HCT116 (cell line): ENCODE results near the gene RFTN1. TPM values are rescaled to one million over a fixed set of nuclear protein-coding genes. Genes with fewer than 3 reads are reported as not detected.

Source experiments
- ATAC-seq: fragments of 200-7000 bp; cut with Tn5 transposase; 2 replicates; pipeline ENCODE4 v1.9.1; 2020; ENCODE audit warnings: mild to moderate bottlenecking, moderate library complexity
- BruUV-seq: library from RNA; stranded (reverse); fragments of 400-500 nt; replicated peaks from 2 replicates; lab custom pipeline; 2021; lab: Mats Ljungman, UMichigan
- CTCF ChIA-PET: fragments of 300-600 bp; sonication (Branson Sonifier 250); formaldehyde crosslinking; loops from one replicate; lab custom pipeline; 2021; ENCODE audit warnings: antibody characterized with exemption; lab: Charles Lee
- POLR2A ChIA-PET: fragments of 300-600, 350-600 bp; sonication (Branson Sonifier 250); formaldehyde crosslinking; loops from one replicate; lab custom pipeline; 2021; ENCODE audit warnings: antibody characterized with exemption; lab: Charles Lee
- RAD21 ChIA-PET, 2 experiments: fragments of 300-600 bp; sonication (Branson Sonifier 250); formaldehyde crosslinking; loops; one replicate each; lab custom pipeline; 2023; ENCODE audit warnings: low total read pairs in 2 of 2; ENCODE audit not compliant: uncharacterized antibody in 2 of 2, unreplicated experiment in 2 of 2, low non-redundant PET in 1 of 2; lab: Charles Lee
- DNase-seq: peaks from one replicate; pipeline ENCODE4 v3.0.0-alpha.2; 2010; ENCODE audit warnings: low read depth, low spot score
- H2AFZ ChIP-seq: fragments of 200-600 bp; shearing (Covaris generic), sonication (generic); 2 replicates; pipeline ENCODE4 v1.6.1; 2017; ENCODE audit warnings: low read depth, mixed run types, mixed read lengths, antibody characterized with exemption, low read length; ENCODE audit not compliant: poor library complexity, severe bottlenecking
- H3K27ac ChIP-seq: 2 replicates; pipeline ENCODE4 v1.5.1; 2012; ENCODE audit warnings: low read depth, low read length
- H3K27me3 ChIP-seq: fragments of 200-600 bp; sonication (generic); 2 replicates; pipeline ENCODE4 v1.6.1; 2016; ENCODE audit warnings: mixed run types, low read length, mixed read lengths; ENCODE audit not compliant: insufficient read depth
- H3K36me3 ChIP-seq, 2 experiments: fragments of 200-500 bp in 1 of 2; fragments of 200-600 bp in 1 of 2; sonication (Bioruptor generic) in 1 of 2; sonication (generic) in 1 of 2; 2 replicates each; pipeline versions ENCODE4 v1.5.1 to v1.6.1; 2014 to 2016; ENCODE audit warnings: low read length in 2 of 2, inconsistent platforms in 1 of 2, mixed read lengths in 1 of 2, mixed run types in 1 of 2; ENCODE audit not compliant: insufficient read depth in 2 of 2, control insufficient read depth in 1 of 2
- H3K4me1 ChIP-seq, 2 experiments: fragments of 200-600 bp in 1 of 2; sonication (generic) in 1 of 2; 2 replicates each; pipeline versions ENCODE4 v1.5.1 to v1.6.1; 2012 to 2017; ENCODE audit warnings: low read length in 2 of 2, inconsistent platforms in 1 of 2, mild to moderate bottlenecking in 1 of 2, mixed read lengths in 1 of 2, mixed run types in 1 of 2, moderate library complexity in 1 of 2; ENCODE audit not compliant: insufficient read depth in 2 of 2, control insufficient read depth in 1 of 2
- H3K4me2 ChIP-seq: fragments of 200-600 bp; sonication (generic); 2 replicates; pipeline ENCODE4 v1.6.1; 2017; ENCODE audit warnings: mixed run types, low read length, mixed read lengths
- H3K4me3 ChIP-seq, 2 experiments: fragments of 200-600 bp in 1 of 2; sonication (generic) in 1 of 2; replicated peaks in 1 of 2; 2 replicates each; pipeline ENCODE4 v1.5.1; 2011 to 2016; ENCODE audit warnings: low read length in 2 of 2, control low read depth in 1 of 2, low read depth in 1 of 2, mild to moderate bottlenecking in 1 of 2, mixed read lengths in 1 of 2, mixed run types in 1 of 2
- H3K79me2 ChIP-seq: fragments of 200-600 bp; sonication (generic); 2 replicates; pipeline ENCODE4 v1.6.1; 2017; ENCODE audit warnings: mild to moderate bottlenecking, mixed run types, low read length, moderate library complexity, mixed read lengths; ENCODE audit not compliant: insufficient read depth
- H3K9ac ChIP-seq: fragments of 200-600 bp; sonication (generic); 2 replicates; pipeline ENCODE4 v1.6.1; 2016; ENCODE audit warnings: low read length, mixed read lengths
- H3K9me2 ChIP-seq: fragments of 200-600 bp; sonication (generic), shearing (Covaris generic); 2 replicates; pipeline ENCODE4 v1.6.1; 2017; ENCODE audit warnings: mixed run types, mild to moderate bottlenecking, moderate library complexity; ENCODE audit not compliant: insufficient read depth
- H3K9me3 ChIP-seq, 2 experiments: fragments of 200-500 bp in 1 of 2; fragments of 200-600 bp in 1 of 2; sonication (Bioruptor generic) in 1 of 2; sonication (generic) in 1 of 2; 2 replicates each; pipeline ENCODE4 v1.6.1; 2014 to 2017; ENCODE audit warnings: low read length in 2 of 2, mixed read lengths in 2 of 2, inconsistent platforms in 1 of 2, low read depth in 1 of 2, mild to moderate bottlenecking in 1 of 2, mixed run types in 1 of 2, moderate library complexity in 1 of 2; ENCODE audit not compliant: control insufficient read depth in 1 of 2, insufficient read depth in 1 of 2
- H4K20me1 ChIP-seq: fragments of 200-600 bp; sonication (generic), shearing (Covaris generic); 2 replicates; pipeline ENCODE4 v1.6.1; 2017; ENCODE audit warnings: mixed run types, mild to moderate bottlenecking, moderate library complexity; ENCODE audit not compliant: insufficient read depth
- ATF3 ChIP-seq: IDR thresholded peaks from 2 replicates; pipeline ENCODE4 v1.6.1; 2012
- CEBPB ChIP-seq: IDR thresholded peaks from 2 replicates; pipeline ENCODE4 v1.6.1; 2012; ENCODE audit warnings: low read depth
- EGR1 ChIP-seq: IDR thresholded peaks from 2 replicates; pipeline ENCODE4 v1.6.1; 2012; ENCODE audit warnings: low read depth
- EZH2 ChIP-seq: fragments of 200-600 bp; sonication (generic); IDR thresholded peaks from 2 replicates; pipeline ENCODE4 v1.6.1; 2017; ENCODE audit warnings: antibody characterized with exemption, mixed run types
- EZH2phosphoT487 ChIP-seq: fragments of 200-600 bp; IDR thresholded peaks from 2 replicates; pipeline ENCODE4 v1.6.1; 2018; ENCODE audit warnings: antibody characterized with exemption, borderline replicate concordance
- FOSL1 ChIP-seq: IDR thresholded peaks from 2 replicates; pipeline ENCODE4 v1.6.1; 2012; ENCODE audit warnings: low read depth
- RAD21 ChIP-seq: IDR thresholded peaks from 2 replicates; pipeline ENCODE4 v1.6.1; 2012; ENCODE audit warnings: low read depth, mild to moderate bottlenecking
- REST ChIP-seq: IDR thresholded peaks from 2 replicates; pipeline ENCODE4 v1.6.1; 2012; ENCODE audit warnings: low read depth
- SIN3A ChIP-seq: IDR thresholded peaks from 2 replicates; pipeline ENCODE4 v1.6.1; 2012; ENCODE audit warnings: low read depth
- SP1 ChIP-seq: IDR thresholded peaks from 2 replicates; pipeline ENCODE4 v1.6.1; 2012; ENCODE audit warnings: low read depth
- TCF7L2 ChIP-seq: IDR thresholded peaks from 2 replicates; pipeline ENCODE4 v1.7.0; 2011; ENCODE audit warnings: borderline replicate concordance, inconsistent platforms; ENCODE audit not compliant: insufficient read depth, insufficient read length; ENCODE audit errors: extremely low read depth
- YY1 ChIP-seq: IDR thresholded peaks from 2 replicates; pipeline ENCODE4 v1.6.1; 2011; ENCODE audit warnings: low read length, low read depth, moderate library complexity, mild to moderate bottlenecking; ENCODE audit not compliant: insufficient replicate concordance; ENCODE audit errors: extremely low read depth
- ZBTB33 ChIP-seq: IDR thresholded peaks from 2 replicates; pipeline ENCODE4 v1.6.1; 2011; ENCODE audit warnings: mild to moderate bottlenecking, low read length, moderate library complexity; ENCODE audit not compliant: insufficient replicate concordance; ENCODE audit errors: extremely low read depth
- intact Hi-C: fragments of 100-400 bp; cut with micrococcal nuclease; formaldehyde crosslinking; loops from 2 replicates; pipeline ENCODE4 v1.10.0; 2022
- total RNA-seq: library from RNA; stranded (reverse); gene quantifications from one replicate; pipeline ENCODE4 v1.2.1, GENCODE V29; 2021; ENCODE audit not compliant: unreplicated experiment
- TF ChIP-seq, protein P1 (sequence below): IDR thresholded peaks from 2 replicates; pipeline ENCODE4 v1.6.1; 2012
- TF ChIP-seq, protein P2 (sequence below), 3 experiments: fragments of 200-600 bp in 1 of 3; sonication (generic) in 1 of 3; IDR thresholded peaks in 2 of 3; conservative IDR thresholded peaks in 1 of 3; 2 replicates each; pipeline ENCODE4 v1.5.1; 2012 to 2017; ENCODE audit warnings: low read depth in 2 of 3, low read length in 2 of 3, antibody characterized with exemption in 1 of 3, borderline replicate concordance in 1 of 3, control low read depth in 1 of 3, mild to moderate bottlenecking in 1 of 3, mixed read lengths in 1 of 3, mixed run types in 1 of 3, moderate library complexity in 1 of 3; ENCODE audit not compliant: insufficient read depth in 1 of 3

Gene RFTN1
- total RNA-seq, 1 experiment from 2014 or later = 3.9 TPM

DNA sequence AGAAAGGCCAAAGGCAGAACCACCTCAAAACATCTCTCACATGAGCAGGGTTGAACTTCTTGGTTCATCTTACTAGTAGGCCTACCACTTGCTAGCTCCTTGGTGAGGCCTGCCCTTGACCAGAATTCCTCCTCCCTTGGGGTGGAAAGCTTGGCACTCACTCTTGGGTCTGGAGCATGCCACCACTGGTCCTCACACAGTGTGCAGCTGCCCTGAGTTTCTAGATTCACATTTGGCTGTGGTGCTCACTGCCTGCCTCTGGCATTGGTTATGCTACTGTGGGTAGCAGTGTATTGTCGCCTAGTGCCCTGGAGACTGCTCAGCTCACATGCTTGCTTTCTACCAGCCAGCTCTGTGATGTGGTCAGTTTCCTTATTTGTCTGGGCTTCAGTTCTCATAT lies 224.8 kb downstream of the RFTN1 start (continued):
- TF ChIP-seq ZBTB33 (no peak), FOSL1 (no peak), SP1 (no peak)
- TF ChIP-seq, protein P1, sequence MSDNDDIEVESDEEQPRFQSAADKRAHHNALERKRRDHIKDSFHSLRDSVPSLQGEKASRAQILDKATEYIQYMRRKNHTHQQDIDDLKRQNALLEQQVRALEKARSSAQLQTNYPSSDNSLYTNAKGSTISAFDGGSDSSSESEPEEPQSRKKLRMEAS = no peak

- Histone ChIP-seq H3K36me3 (peaks cover 4 to 10% of the 10 kb centered on the region in 2 experiments; a peak in 2 of 4 replicates), H3K4me3 (no peak overlapping the region), H3K79me2 (no peaks in the 10 kb centered on the region), H3K4me2 (no peak overlapping the region), H4K20me1 (no peaks in the 10 kb centered on the region), H3K27ac (no peak overlapping the region), H3K9me2 (no peaks in the 10 kb centered on the region), H3K9ac (no peak overlapping the region), H2AFZ (no peak overlapping the region), H3K4me1 (no peaks in the 10 kb centered on the region), H3K27me3 (no peaks in the 10 kb centered on the region), H3K9me3 (no peaks in the 10 kb centered on the region)
- RAD21 ChIA-PET = no interaction called here
- CTCF ChIA-PET = no interaction called here
- intact Hi-C loops = no loop called here
- no peak for ATAC-seq
- no TSS peak for BruUV-seq
- POLR2A ChIA-PET = no interaction called here
- no peak for DNase-seq
- TF ChIP-seq REST = no peak
- TF ChIP-seq, protein P2, sequence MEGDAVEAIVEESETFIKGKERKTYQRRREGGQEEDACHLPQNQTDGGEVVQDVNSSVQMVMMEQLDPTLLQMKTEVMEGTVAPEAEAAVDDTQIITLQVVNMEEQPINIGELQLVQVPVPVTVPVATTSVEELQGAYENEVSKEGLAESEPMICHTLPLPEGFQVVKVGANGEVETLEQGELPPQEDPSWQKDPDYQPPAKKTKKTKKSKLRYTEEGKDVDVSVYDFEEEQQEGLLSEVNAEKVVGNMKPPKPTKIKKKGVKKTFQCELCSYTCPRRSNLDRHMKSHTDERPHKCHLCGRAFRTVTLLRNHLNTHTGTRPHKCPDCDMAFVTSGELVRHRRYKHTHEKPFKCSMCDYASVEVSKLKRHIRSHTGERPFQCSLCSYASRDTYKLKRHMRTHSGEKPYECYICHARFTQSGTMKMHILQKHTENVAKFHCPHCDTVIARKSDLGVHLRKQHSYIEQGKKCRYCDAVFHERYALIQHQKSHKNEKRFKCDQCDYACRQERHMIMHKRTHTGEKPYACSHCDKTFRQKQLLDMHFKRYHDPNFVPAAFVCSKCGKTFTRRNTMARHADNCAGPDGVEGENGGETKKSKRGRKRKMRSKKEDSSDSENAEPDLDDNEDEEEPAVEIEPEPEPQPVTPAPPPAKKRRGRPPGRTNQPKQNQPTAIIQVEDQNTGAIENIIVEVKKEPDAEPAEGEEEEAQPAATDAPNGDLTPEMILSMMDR (IDR thresholded peaks at IDR 0.05 in 2 of 3, conservative IDR thresholded peaks at IDR 0.05 in 1 of 3; ENCODE audit: borderline replicate concordance in 1 of 3, insufficient read depth in 1 of 3, low read depth in 2 of 3, low read length in 2 of 3) = no peak
- no peak for TF ChIP-seq SP1
- TF ChIP-seq EZH2 = no peak
- TF ChIP-seq EZH2phosphoT487 = no peak
- TF ChIP-seq, protein P1 = no peak
- no peak for TF ChIP-seq TCF7L2
- TF ChIP-seq RAD21 = no peak
- no peak for TF ChIP-seq EGR1
- no peak for TF ChIP-seq ATF3
- no peak for TF ChIP-seq YY1
- no peak for TF ChIP-seq CEBPB
- no peak for TF ChIP-seq FOSL1
- TF ChIP-seq SIN3A = no peak
Observed at GRCh38 chr3:16286751-16287543, 226.6 kb downstream of the RFTN1 start.
